GM12878 (cell line): ENCODE data around the gene SKAP1. TPM values are rescaled to one million over a fixed set of nuclear protein-coding genes. Genes with fewer than 3 reads are reported as not detected.

Experiments used
- ASH2L ChIP-seq: fragments of 300-600, 200-600 bp; sonication (generic); IDR thresholded peaks from 2 replicates; pipeline ENCODE4 v1.6.1; 2017; ENCODE audit warnings: low read depth, mild to moderate bottlenecking, borderline replicate concordance
- BRCA1 ChIP-seq: IDR thresholded peaks from 2 replicates; pipeline ENCODE4 v1.6.1; 2011; ENCODE audit warnings: low read depth, low read length, improper control_type of control experiment
- CBX5 ChIP-seq: sonication (generic); IDR thresholded peaks from 2 replicates; pipeline ENCODE4 v1.6.1; 2016; ENCODE audit warnings: low read depth, moderate library complexity, mild to moderate bottlenecking, inconsistent platforms
- ETV6 ChIP-seq, 2 experiments: fragments of 450-650 bp in 1 of 2; IDR thresholded peaks in 1 of 2; conservative IDR thresholded peaks in 1 of 2; 2 replicates each; pipeline ENCODE4 v1.6.1; 2014; ENCODE audit warnings: antibody characterized with exemption in 1 of 2, borderline replicate concordance in 1 of 2, low read depth in 1 of 2, mild to moderate bottlenecking in 1 of 2, moderate library complexity in 1 of 2
- FOS ChIP-seq: IDR thresholded peaks from 3 replicates; pipeline ENCODE4 v1.6.1; 2011; ENCODE audit warnings: borderline replicate concordance; ENCODE audit not compliant: insufficient read length; ENCODE audit errors: extremely low read depth
- HDAC6 ChIP-seq: fragments of 200-600 bp; sonication (generic); IDR thresholded peaks from one replicate; pipeline ENCODE4 v1.8.0; 2017; ENCODE audit warnings: antibody characterized with exemption; ENCODE audit not compliant: unreplicated experiment
- HDGF ChIP-seq: fragments of 450-650 bp; IDR thresholded peaks from 2 replicates; pipeline ENCODE4 v1.6.1; 2016; ENCODE audit warnings: antibody characterized with exemption
- IKZF1 ChIP-seq: fragments of 450-650 bp; conservative IDR thresholded peaks from 2 replicates; pipeline ENCODE4 v1.6.1; 2017; ENCODE audit warnings: antibody characterized with exemption, mild to moderate bottlenecking
- KDM1A ChIP-seq: fragments of 200-600 bp; sonication (generic); IDR thresholded peaks from 2 replicates; pipeline ENCODE4 v1.6.1; 2016; ENCODE audit warnings: borderline replicate concordance
- MEF2B ChIP-seq: fragments of 450-650 bp; IDR thresholded peaks from 2 replicates; pipeline ENCODE4 v1.6.1; 2018; ENCODE audit warnings: mild to moderate bottlenecking, moderate library complexity; ENCODE audit not compliant: partially characterized antibody, poor library complexity, severe bottlenecking
- MTA2 ChIP-seq: fragments of 450-650 bp; IDR thresholded peaks from 2 replicates; pipeline ENCODE4 v1.6.1; 2016; ENCODE audit warnings: low read depth, mild to moderate bottlenecking, moderate library complexity
- MTA3 ChIP-seq: IDR thresholded peaks from 2 replicates; pipeline ENCODE4 v1.6.1; 2012; ENCODE audit warnings: low read length, inconsistent platforms, borderline replicate concordance
- NFIC ChIP-seq: IDR thresholded peaks from 2 replicates; pipeline ENCODE4 v1.6.1; 2012; ENCODE audit warnings: low read depth, mild to moderate bottlenecking, inconsistent platforms, low read length, moderate library complexity
- PML ChIP-seq: IDR thresholded peaks from 2 replicates; pipeline ENCODE4 v1.6.1; 2012; ENCODE audit warnings: low read length, inconsistent platforms
- RUNX3 ChIP-seq: IDR thresholded peaks from 2 replicates; pipeline ENCODE4 v1.6.1; 2012; ENCODE audit warnings: low read length, inconsistent platforms
- SIX5 ChIP-seq: IDR thresholded peaks from 2 replicates; pipeline ENCODE4 v1.6.1; 2011; ENCODE audit warnings: mild to moderate bottlenecking, low read depth, low read length, moderate library complexity; ENCODE audit not compliant: severe bottlenecking
- ZBED1 ChIP-seq: IDR thresholded peaks from 2 replicates; pipeline ENCODE4 v1.6.1; 2016; ENCODE audit warnings: borderline replicate concordance
- ZNF24 ChIP-seq: fragments of 450-650 bp; IDR thresholded peaks from 2 replicates; pipeline ENCODE4 v1.6.1; 2017; ENCODE audit warnings: antibody characterized with exemption, mild to moderate bottlenecking
- ZNF622 ChIP-seq: fragments of 450-650 bp; IDR thresholded peaks from 2 replicates; pipeline ENCODE4 v1.6.1; 2017; ENCODE audit warnings: mild to moderate bottlenecking, inconsistent platforms
- polyA plus RNA-seq, 11 experiments: library from polyadenylated mRNA; depleted of rRNA in 4 of 11; unstranded in 6 of 11; stranded (reverse) in 5 of 11; fragments of >200 nt; fragmentation: Nextera tagmentation in 4 of 11; fragmentation: Illumina TruSeq in 1 of 11; extraction: Ambion mirVana in 4 of 11; extraction: Trizol in 1 of 11; gene quantifications; 1 replicate in 1 of 11; 2 replicates in 10 of 11; pipeline versions ENCODE4 v1.2.1 to v1.2.3, GENCODE V29; 2011 to 2016; ENCODE audit warnings: inconsistent platforms in 2 of 11, missing spikeins in 2 of 11, low read depth in 1 of 11
- total RNA-seq, 4 experiments: library from RNA; depleted of rRNA in 3 of 4; stranded (reverse); fragments of >200 nt in 3 of 4; fragmentation: Illumina TruSeq in 1 of 4; extraction: Trizol in 1 of 4; gene quantifications; 2 replicates each; pipeline versions ENCODE4 v1.2.1 to v1.2.3, GENCODE V29; 2013 to 2021
- TF ChIP-seq, protein P1 (sequence below): fragments of 450-650 bp; IDR thresholded peaks from 2 replicates; pipeline ENCODE4 v1.6.1; 2014; ENCODE audit warnings: mild to moderate bottlenecking
- TF ChIP-seq, protein P2 (sequence below): fragments of 450-650 bp; IDR thresholded peaks from 2 replicates; pipeline ENCODE4 v1.6.1; 2016; ENCODE audit warnings: mild to moderate bottlenecking
- TF ChIP-seq, protein P3 (sequence below): fragments of 450-650 bp; IDR thresholded peaks from 2 replicates; pipeline ENCODE4 v1.6.1; 2017; ENCODE audit warnings: borderline replicate concordance
- TF ChIP-seq, protein P4 (sequence below): IDR thresholded peaks from 2 replicates; pipeline ENCODE4 v1.6.1; 2011; ENCODE audit warnings: mild to moderate bottlenecking, low read depth, low read length, moderate library complexity; ENCODE audit not compliant: insufficient replicate concordance
- TF ChIP-seq, protein P5 (sequence below): IDR thresholded peaks from 2 replicates; pipeline ENCODE4 v1.6.1; 2011; ENCODE audit warnings: borderline replicate concordance, low read depth, mild to moderate bottlenecking, moderate library complexity, mixed read lengths, low read length; ENCODE audit not compliant: insufficient read depth; ENCODE audit errors: extremely low read length

Gene SKAP1
- total and polyA plus RNA-seq, 10 of the 15 experiments (the other 5 are each of a cell fraction or from before 2014, with no cell fraction given): 17.1 to 97.6 (median 35.9) TPM

DNA sequence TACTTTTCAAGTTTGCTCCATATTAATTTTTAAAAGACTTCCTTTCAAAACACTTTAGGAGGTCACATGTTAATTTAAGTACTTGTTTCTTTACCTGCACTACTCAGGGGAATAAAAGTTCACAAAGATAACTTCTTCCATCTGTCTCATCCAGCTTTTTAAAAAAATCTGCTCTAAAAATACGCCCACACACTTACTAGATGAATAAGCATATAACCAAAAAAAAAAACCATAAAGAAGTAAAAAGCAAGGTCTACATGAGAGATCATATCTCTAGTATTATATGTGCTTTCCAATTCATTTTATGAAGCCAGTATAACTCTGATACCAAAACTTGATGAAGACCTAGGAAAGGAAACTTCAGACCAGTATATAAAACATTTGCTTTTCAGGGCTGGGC lies 17.2 kb downstream of the SKAP1 start (continued):
- TF ChIP-seq NFIC (peak; percentile 76), FOS (no peak), RUNX3 (peak; percentile 64; the same call in 1 of the 2 replicates), IKZF1 (no peak), HDGF (no peak), KDM1A (no peak), CBX5 (no peak), MEF2B (peak; percentile 51), MTA3 (no peak), BRCA1 (no peak), ZNF622 (no peak), HDAC6 (no peak), ASH2L (no peak), ZBED1 (no peak), PML (no peak), ZNF24 (no peak), ETV6 (conservative IDR thresholded peaks at IDR 0.05 in 1 of 2, IDR thresholded peaks at IDR 0.05 in 1 of 2; ENCODE audit: borderline replicate concordance in 1 of 2, low read depth in 1 of 2) (no peak), SIX5 (no peak), MTA2 (peak; percentile 39; the same call in 1 of the 2 replicates)
- TF ChIP-seq, protein P1, sequence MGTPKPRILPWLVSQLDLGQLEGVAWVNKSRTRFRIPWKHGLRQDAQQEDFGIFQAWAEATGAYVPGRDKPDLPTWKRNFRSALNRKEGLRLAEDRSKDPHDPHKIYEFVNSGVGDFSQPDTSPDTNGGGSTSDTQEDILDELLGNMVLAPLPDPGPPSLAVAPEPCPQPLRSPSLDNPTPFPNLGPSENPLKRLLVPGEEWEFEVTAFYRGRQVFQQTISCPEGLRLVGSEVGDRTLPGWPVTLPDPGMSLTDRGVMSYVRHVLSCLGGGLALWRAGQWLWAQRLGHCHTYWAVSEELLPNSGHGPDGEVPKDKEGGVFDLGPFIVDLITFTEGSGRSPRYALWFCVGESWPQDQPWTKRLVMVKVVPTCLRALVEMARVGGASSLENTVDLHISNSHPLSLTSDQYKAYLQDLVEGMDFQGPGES: no peak
- TF ChIP-seq, protein P2, sequence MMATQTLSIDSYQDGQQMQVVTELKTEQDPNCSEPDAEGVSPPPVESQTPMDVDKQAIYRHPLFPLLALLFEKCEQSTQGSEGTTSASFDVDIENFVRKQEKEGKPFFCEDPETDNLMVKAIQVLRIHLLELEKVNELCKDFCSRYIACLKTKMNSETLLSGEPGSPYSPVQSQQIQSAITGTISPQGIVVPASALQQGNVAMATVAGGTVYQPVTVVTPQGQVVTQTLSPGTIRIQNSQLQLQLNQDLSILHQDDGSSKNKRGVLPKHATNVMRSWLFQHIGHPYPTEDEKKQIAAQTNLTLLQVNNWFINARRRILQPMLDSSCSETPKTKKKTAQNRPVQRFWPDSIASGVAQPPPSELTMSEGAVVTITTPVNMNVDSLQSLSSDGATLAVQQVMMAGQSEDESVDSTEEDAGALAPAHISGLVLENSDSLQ: no peak
- TF ChIP-seq, protein P3, sequence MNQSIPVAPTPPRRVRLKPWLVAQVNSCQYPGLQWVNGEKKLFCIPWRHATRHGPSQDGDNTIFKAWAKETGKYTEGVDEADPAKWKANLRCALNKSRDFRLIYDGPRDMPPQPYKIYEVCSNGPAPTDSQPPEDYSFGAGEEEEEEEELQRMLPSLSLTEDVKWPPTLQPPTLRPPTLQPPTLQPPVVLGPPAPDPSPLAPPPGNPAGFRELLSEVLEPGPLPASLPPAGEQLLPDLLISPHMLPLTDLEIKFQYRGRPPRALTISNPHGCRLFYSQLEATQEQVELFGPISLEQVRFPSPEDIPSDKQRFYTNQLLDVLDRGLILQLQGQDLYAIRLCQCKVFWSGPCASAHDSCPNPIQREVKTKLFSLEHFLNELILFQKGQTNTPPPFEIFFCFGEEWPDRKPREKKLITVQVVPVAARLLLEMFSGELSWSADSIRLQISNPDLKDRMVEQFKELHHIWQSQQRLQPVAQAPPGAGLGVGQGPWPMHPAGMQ: no peak
- TF ChIP-seq, protein P4, sequence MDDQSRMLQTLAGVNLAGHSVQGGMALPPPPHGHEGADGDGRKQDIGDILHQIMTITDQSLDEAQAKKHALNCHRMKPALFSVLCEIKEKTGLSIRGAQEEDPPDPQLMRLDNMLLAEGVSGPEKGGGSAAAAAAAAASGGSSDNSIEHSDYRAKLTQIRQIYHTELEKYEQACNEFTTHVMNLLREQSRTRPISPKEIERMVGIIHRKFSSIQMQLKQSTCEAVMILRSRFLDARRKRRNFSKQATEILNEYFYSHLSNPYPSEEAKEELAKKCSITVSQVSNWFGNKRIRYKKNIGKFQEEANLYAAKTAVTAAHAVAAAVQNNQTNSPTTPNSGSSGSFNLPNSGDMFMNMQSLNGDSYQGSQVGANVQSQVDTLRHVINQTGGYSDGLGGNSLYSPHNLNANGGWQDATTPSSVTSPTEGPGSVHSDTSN: no peak
- TF ChIP-seq, protein P5, sequence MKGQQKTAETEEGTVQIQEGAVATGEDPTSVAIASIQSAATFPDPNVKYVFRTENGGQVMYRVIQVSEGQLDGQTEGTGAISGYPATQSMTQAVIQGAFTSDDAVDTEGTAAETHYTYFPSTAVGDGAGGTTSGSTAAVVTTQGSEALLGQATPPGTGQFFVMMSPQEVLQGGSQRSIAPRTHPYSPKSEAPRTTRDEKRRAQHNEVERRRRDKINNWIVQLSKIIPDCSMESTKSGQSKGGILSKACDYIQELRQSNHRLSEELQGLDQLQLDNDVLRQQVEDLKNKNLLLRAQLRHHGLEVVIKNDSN: no peak
